Measurements from ENCODE around the gene ARMH4.

DNA sequence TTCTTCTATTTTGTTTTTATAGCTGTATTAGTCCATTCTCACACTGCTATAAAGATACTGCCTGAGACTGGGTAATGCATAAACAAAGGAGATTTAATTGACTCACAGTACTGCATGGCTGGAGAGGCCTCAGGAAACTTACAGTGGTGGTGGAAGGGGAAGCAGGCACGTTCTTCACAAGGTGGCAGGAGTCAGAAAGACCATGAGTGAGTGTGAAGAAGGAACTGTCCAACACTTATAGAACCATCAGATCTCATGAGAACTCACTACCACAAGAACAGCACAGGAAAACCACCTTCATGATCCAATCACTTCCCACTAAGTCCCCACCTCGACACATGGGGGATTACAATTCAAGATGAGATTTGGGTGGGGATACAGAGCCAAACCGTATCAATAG is 42.3 kb downstream of the ARMH4 start:
- TF ChIP-seq, protein P1, sequence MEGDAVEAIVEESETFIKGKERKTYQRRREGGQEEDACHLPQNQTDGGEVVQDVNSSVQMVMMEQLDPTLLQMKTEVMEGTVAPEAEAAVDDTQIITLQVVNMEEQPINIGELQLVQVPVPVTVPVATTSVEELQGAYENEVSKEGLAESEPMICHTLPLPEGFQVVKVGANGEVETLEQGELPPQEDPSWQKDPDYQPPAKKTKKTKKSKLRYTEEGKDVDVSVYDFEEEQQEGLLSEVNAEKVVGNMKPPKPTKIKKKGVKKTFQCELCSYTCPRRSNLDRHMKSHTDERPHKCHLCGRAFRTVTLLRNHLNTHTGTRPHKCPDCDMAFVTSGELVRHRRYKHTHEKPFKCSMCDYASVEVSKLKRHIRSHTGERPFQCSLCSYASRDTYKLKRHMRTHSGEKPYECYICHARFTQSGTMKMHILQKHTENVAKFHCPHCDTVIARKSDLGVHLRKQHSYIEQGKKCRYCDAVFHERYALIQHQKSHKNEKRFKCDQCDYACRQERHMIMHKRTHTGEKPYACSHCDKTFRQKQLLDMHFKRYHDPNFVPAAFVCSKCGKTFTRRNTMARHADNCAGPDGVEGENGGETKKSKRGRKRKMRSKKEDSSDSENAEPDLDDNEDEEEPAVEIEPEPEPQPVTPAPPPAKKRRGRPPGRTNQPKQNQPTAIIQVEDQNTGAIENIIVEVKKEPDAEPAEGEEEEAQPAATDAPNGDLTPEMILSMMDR (IDR thresholded peaks at IDR 0.05 in 8 of 11, conservative IDR thresholded peaks at IDR 0.05 in 3 of 11) = no peak
- no peak for TF ChIP-seq POLR2AphosphoS5 (IDR thresholded peaks at IDR 0.05)

All from spleen (tissue), 7 donors.